ENCODE data around the gene IGDCC3. TPM values are rescaled to one million over a fixed set of nuclear protein-coding genes. Genes with fewer than 3 reads are reported as not detected.
"Not testable (repeated sequence)": the region's sequence is repeated elsewhere in the genome, so short reads cannot be mapped to it uniquely, and the experiment has no call there.

The IGDCC3 gene
- total and polyA plus RNA-seq, 3 donors from 2014 or later, result 5.8 to 6.5 (median 6.5) TPM

GRCh38 chr15:65401611-65402240 lies 23.9 kb upstream of the IGDCC3 start:
- no peak overlapping the region for H3K4me3 ChIP-seq
- peaks cover 16% of the 10 kb centered on the region for H3K4me1 ChIP-seq
- no peak for DNase-seq
- no peaks in the 10 kb centered on the region for H3K36me3 ChIP-seq (ENCODE audit: low read depth, missing control alignments)
- intact Hi-C loops (cut with DNase I; ENCODE audit: low total_unique reads), result no loop called here
- H3K27me3 ChIP-seq, result no peaks in the 10 kb centered on the region
- TF ChIP-seq CTCF (IDR thresholded peaks at IDR 0.05) (no peak), POLR2A (IDR thresholded peaks at IDR 0.05) (no peak)
- WGBS, 2 donors, result 80% methylated on average over 8 of the region's 8 CpGs
- no peak overlapping the region for H3K27ac ChIP-seq
- H3K9me3 ChIP-seq, result no peaks in the 10 kb centered on the region

- peak; percentile 79 for DNase-seq
- H3K27ac ChIP-seq, result no peak overlapping the region
Measured at GRCh38 chr15:65400760-65401610, 23.2 kb upstream of the IGDCC3 start.

GRCh38 chr15:65399997-65400396 lies 22.2 kb upstream of the IGDCC3 start:
- no peak for TF ChIP-seq CTCF (IDR thresholded peaks at IDR 0.05)
- no peak for TF ChIP-seq POLR2A (IDR thresholded peaks at IDR 0.05)
- DNase-seq, result no peak
- no peaks in the 10 kb centered on the region for H3K9me3 ChIP-seq
- H3K36me3 ChIP-seq (ENCODE audit: low read depth, missing control alignments), result no peaks in the 10 kb centered on the region
- H3K4me3 ChIP-seq, result no peak overlapping the region
- intact Hi-C loops (cut with DNase I; ENCODE audit: low total_unique reads), result no loop called here
- WGBS, 2 donors, result 58 to 73% methylated on average over 2 of the region's 2 CpGs
- H3K27me3 ChIP-seq, result no peaks in the 10 kb centered on the region
- H3K4me1 ChIP-seq, result peaks cover 16% of the 10 kb centered on the region
- no peak overlapping the region for H3K27ac ChIP-seq

More at GRCh38 chr15:65400760-65401610, 23.2 kb upstream of the IGDCC3 start:
- peaks cover 16% of the 10 kb centered on the region for H3K4me1 ChIP-seq
- TF ChIP-seq POLR2A (IDR thresholded peaks at IDR 0.05) (no peak), CTCF (IDR thresholded peaks at IDR 0.05) (peak; percentile 49 to 61 (median 49))
- no peaks in the 10 kb centered on the region for H3K36me3 ChIP-seq (ENCODE audit: low read depth, missing control alignments)
- H3K9me3 ChIP-seq, result no peaks in the 10 kb centered on the region
- H3K4me3 ChIP-seq, result no peak overlapping the region
- intact Hi-C loops (cut with DNase I; ENCODE audit: low total_unique reads), result no loop called here
- 28 to 59% methylated on average over 10 to 11 of the region's 11 CpGs for WGBS, 2 donors
- H3K27me3 ChIP-seq, result no peaks in the 10 kb centered on the region

GRCh38 chr15:65399001-65399706 lies 21.4 kb upstream of the IGDCC3 start:
- no peak for TF ChIP-seq POLR2A (IDR thresholded peaks at IDR 0.05)
- no peak for TF ChIP-seq CTCF (IDR thresholded peaks at IDR 0.05)
- 84 to 86% methylated on average over 10 to 11 of the region's 11 CpGs for WGBS, 2 donors
- no peaks in the 10 kb centered on the region for H3K9me3 ChIP-seq
- H3K4me1 ChIP-seq, result peaks cover 16% of the 10 kb centered on the region
- H3K27me3 ChIP-seq, result no peaks in the 10 kb centered on the region
- no peak for DNase-seq
- no peak overlapping the region for H3K4me3 ChIP-seq
- intact Hi-C loops (cut with DNase I; ENCODE audit: low total_unique reads), result no loop called here
- no peaks in the 10 kb centered on the region for H3K36me3 ChIP-seq (ENCODE audit: low read depth, missing control alignments)
- H3K27ac ChIP-seq, result no peak overlapping the region

- H3K9me3 ChIP-seq; H3K4me3 ChIP-seq; H3K27ac ChIP-seq; intact Hi-C loops (cut with DNase I; ENCODE audit: low total_unique reads); H3K27me3 ChIP-seq; H3K36me3 ChIP-seq (ENCODE audit: low read depth, missing control alignments); DNase-seq: not testable (repeated sequence)
- WGBS, 2 donors, result 90 to 93% methylated on average over 16 of the region's 16 CpGs
- H3K4me1 ChIP-seq, result peaks cover 16% of the 10 kb centered on the region
Measured at GRCh38 chr15:65398486-65398885, 20.7 kb upstream of the IGDCC3 start.

Data from testis (tissue), 3 donors.